Skin of body (tissue), 2 donors: ENCODE results near the gene PIH1D1. TPM values are rescaled to one million over a fixed set of nuclear protein-coding genes. Genes with fewer than 3 reads are reported as not detected.

ENCODE experiments used
- small RNA-seq: library from RNA; depleted of rRNA; stranded (forward); fragments of <200 nt; gene quantifications from one replicate; pipeline ENCODE3, GENCODE V24; 2014; ENCODE audit warnings: low replicate concordance
- total RNA-seq: library from RNA; depleted of rRNA; stranded (reverse); fragments of >200 nt; gene quantifications from one replicate; pipeline ENCODE4 v1.2.3, GENCODE V29; 2014

Gene PIH1D1
- total RNA-seq, 1 donor from 2014 or later: 49.7 TPM

Small RNA genes lying within 50 kb of the gene (small RNA-seq; reads per million reads assigned to genes)
- gene MIR150 (15.8 reads per million, percentile 93 among the genes with 10 or more reads in this experiment), gene SNORD32A (not detected), gene SNORD33 (not detected), gene SNORD34 (not detected), gene SNORD35A (not detected), gene SNORD35B (not detected)

Other genes with a start within 250 kb of the PIH1D1 start
- 0.20 TPM for gene SLC6A16, start 126.6 kb downstream of the PIH1D1 start, total RNA-seq
- 8.2 TPM for gene CD37, start 116.4 kb downstream of the PIH1D1 start, total RNA-seq
- gene TEAD2, start 89.4 kb downstream of the PIH1D1 start, total RNA-seq: 21.4 TPM
- gene DKKL1, start 87.9 kb downstream of the PIH1D1 start, total RNA-seq: not detected
- not detected for gene KASH5, start 63.6 kb downstream of the PIH1D1 start, total RNA-seq
- not detected for gene PTH2, start 28.4 kb downstream of the PIH1D1 start, total RNA-seq
- gene GFY, start 26.4 kb downstream of the PIH1D1 start, total RNA-seq: not detected
- 0.59 TPM for gene SLC17A7, start 10.3 kb downstream of the PIH1D1 start, total RNA-seq
- 22.5 TPM for gene ALDH16A1, start 1.4 kb upstream of the PIH1D1 start, total RNA-seq
- 1.3 TPM for gene FLT3LG, start 22.4 kb upstream of the PIH1D1 start, total RNA-seq
- gene RPL13A, start 35.8 kb upstream of the PIH1D1 start, total RNA-seq: 3,296 TPM
- gene RPS11, start 44.6 kb upstream of the PIH1D1 start, total RNA-seq: 2,894 TPM
- 96.1 TPM for gene FCGRT, start 60.8 kb upstream of the PIH1D1 start, total RNA-seq
- 71.9 TPM for gene RCN3, start 76.2 kb upstream of the PIH1D1 start, total RNA-seq
- 28.4 TPM for gene NOSIP, start 128.7 kb upstream of the PIH1D1 start, total RNA-seq
- gene PRRG2, start 129.5 kb upstream of the PIH1D1 start, total RNA-seq: 2.8 TPM
- 6.9 TPM for gene PRR12, start 139.4 kb upstream of the PIH1D1 start, total RNA-seq
- gene RRAS, start 188.3 kb upstream of the PIH1D1 start, total RNA-seq: 10.2 TPM
- 8.5 TPM for gene SCAF1, start 190.4 kb upstream of the PIH1D1 start, total RNA-seq
- 42.6 TPM for gene IRF3, start 214.0 kb upstream of the PIH1D1 start, total RNA-seq
- gene BCL2L12, start 214.1 kb upstream of the PIH1D1 start, total RNA-seq: 5.0 TPM
- 129 TPM for gene PRMT1, start 225.5 kb upstream of the PIH1D1 start, total RNA-seq
- 0.69 TPM for gene ADM5, start 237.8 kb upstream of the PIH1D1 start, total RNA-seq
- gene CPT1C, start 239.3 kb upstream of the PIH1D1 start, total RNA-seq: 1.6 TPM